Effector memory CD4-positive, alpha-beta T cell (primary cell): Measurements from ENCODE around the gene EFNB1.

Experiments used
- DNase-seq, 3 donors: peaks; one replicate each; pipeline ENCODE4 v3.0.0-alpha.2; 2020
- H3K27ac ChIP-seq: 2 replicates; pipeline ENCODE4 v1.7.0; 2013; ENCODE audit warnings: mild to moderate bottlenecking, low read length, moderate library complexity; ENCODE audit not compliant: insufficient read depth, poor library complexity, severe bottlenecking
- H3K27me3 ChIP-seq: replicated peaks from 2 replicates; pipeline ENCODE4 v1.7.0; 2013; ENCODE audit warnings: mild to moderate bottlenecking, low read length; ENCODE audit not compliant: insufficient read depth, control insufficient read depth, poor library complexity, severe bottlenecking
- H3K36me3 ChIP-seq: 2 replicates; pipeline ENCODE4 v1.7.0; 2013; ENCODE audit warnings: mild to moderate bottlenecking, low read length, moderate library complexity; ENCODE audit not compliant: control insufficient read depth, insufficient read depth
- H3K4me1 ChIP-seq: 2 replicates; pipeline ENCODE4 v1.7.0; 2013; ENCODE audit warnings: low read length, mild to moderate bottlenecking; ENCODE audit not compliant: control insufficient read depth, insufficient read depth, poor library complexity, severe bottlenecking
- H3K4me3 ChIP-seq: 2 replicates; pipeline ENCODE4 v1.7.0; 2013; ENCODE audit warnings: low read length, low read depth, mild to moderate bottlenecking; ENCODE audit not compliant: insufficient read depth, poor library complexity, severe bottlenecking
- H3K9me3 ChIP-seq: 2 replicates; pipeline ENCODE4 v1.7.0; 2013; ENCODE audit warnings: mild to moderate bottlenecking, low read length, moderate library complexity; ENCODE audit not compliant: control insufficient read depth

The EFNB1 gene

DNA sequence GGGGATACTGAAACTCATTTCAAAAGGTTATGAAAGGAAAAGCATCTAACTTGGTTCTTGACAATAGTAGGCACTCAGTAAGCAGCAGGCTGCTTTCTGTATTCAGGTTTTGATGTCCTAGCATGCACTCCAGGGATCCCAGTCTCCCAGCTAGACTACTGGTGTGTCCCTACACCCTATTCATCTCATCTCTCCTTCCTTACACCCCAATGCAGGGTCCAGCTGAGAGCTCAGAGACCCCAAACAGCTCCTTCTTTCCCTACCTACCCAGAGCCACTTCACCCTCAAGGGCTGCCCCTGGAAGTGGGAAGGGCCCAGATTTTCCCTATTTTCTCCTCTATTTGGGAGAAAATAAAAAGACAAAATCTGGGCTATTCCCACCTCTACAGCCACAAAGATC lies 1.6 kb upstream of the EFNB1 start:
- Histone ChIP-seq H3K27ac (no peak overlapping the region), H3K4me1 (peaks cover 9% of the 10 kb centered on the region), H3K27me3 (no peaks in the 10 kb centered on the region), H3K36me3 (no peaks in the 10 kb centered on the region), H3K4me3 (no peak overlapping the region), H3K9me3 (no peaks in the 10 kb centered on the region)
- no peak for DNase-seq

DNA sequence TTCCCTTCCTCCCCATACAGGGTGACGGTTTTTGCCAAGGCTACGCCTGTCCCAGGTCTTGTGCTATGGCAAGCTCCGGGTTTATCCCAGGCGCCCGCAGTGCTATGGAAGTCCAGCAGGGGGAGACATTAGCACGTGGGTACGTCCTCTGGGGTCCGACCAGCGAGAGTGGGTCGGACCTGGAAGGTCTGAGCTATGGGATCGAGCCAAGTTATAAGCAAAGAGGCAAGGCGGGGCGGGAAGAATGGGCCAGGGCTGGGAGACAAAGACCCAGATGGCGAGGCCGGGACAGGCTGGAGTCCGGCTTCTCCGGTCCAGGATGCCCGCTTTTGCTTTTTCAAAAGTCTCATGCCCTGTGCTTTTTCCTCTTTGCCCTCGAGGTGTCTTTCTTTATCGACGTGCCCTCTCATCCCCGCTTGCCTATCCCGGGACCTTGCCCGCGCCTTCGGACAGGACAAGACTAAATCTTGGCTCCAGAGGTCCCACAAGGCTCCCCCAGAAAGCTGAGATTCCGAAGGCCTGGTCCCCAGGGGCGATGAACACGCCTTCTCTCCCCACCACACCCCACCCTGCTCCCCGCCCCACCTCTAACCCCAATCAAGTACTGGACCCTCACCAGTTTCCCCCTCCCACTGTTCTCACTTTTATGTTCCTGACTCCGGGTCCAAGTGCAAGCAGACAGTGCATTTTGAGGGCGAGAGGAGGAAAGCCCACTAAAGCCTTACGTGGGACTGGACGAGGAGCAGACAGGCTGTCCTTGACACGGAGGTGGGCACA lies 785 bp upstream of the EFNB1 start:
- Histone ChIP-seq H3K9me3 (no peaks in the 10 kb centered on the region), H3K27ac (no peak overlapping the region), H3K4me3 (peak overlapping the region; percentile 74), H3K27me3 (no peaks in the 10 kb centered on the region), H3K36me3 (no peaks in the 10 kb centered on the region), H3K4me1 (peaks cover 9% of the 10 kb centered on the region)
- DNase-seq = peak; percentile 44 to 60 (median 55)

DNA sequence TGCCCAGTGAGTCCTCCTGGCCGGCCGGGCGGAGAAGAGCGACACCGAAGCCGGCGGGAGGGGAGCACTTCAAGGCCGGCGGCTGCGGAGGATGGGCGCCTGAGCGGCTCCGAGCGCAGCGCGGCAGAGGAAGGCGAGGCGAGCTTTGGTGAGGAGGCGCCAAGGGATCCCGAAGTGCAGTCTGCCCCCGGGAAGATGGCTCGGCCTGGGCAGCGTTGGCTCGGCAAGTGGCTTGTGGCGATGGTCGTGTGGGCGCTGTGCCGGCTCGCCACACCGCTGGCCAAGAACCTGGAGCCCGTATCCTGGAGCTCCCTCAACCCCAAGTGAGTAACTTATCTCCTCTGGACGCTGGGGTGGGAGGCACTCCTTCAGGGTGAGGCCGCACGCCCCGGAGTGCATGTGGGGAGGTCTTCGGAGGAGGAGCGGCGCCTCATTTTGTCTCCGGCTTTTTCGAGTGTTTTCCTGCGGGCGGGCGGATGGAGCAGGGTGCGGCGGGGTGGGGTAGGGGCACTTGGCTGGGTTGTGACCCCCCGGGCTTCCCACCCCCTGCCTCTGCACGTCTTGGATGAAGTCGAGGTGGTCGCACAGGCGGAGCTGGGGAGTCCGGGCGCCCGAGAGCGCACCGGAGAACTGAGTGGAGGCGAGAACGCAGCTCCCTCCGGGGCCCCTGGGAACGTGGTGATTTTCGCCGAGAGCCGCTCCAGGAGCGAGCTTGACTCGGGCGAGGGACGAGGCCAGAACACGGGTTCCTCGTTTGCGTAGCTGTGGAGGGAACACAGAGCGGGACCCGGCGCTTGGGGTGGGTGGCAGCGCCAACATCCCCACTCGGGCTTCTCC lies 979 bp downstream of the EFNB1 start:
- DNase-seq = no peak
- no peak overlapping the region for H3K27ac ChIP-seq

DNA sequence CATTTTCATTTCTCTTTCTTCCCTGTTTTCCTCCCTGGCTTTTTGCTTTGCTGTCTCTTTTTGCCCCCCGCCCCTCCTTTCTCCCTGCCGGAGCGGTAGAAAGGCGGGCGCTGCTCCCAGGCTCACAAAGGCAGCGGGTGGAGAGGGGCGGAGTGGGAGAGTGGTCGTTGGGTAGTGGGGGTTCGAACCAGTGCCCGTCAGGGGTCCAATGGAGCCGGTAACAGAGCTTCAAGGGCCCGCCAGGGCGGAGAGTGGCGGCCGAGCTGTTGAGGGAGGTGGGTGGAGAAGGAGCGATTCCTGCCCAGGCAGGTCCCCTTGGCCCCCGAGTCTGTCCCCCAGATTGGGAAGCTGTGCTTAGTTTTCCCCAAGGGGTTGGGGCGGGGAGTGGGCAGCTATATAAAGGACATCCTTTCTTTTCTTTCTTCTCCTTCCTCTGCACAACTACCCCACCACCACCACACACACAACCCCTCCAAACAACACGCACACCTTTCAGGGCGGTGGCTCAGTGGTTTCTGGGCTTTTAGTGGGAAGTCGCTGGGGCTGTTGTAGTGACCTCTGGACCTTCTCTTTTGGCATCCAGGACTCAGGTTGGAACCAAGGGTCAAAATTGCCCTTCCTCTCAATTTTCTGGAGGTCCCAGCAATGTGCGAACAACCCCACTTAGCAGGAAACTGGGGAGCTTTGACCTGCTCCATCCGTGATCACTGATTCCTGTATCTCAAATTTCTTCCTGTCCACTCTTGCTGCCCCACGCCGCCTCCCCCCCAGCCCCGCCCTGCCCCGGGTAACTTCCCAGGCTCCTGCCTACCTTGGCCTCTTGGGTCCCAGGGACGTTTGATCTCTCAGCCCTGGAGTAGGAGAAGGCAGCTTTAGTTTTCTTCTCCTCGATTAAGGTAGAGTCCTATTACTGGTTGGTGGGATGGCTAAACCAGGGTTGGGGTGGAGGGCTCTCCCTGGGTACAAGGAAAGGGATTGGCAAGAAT lies 1.9 kb downstream of the EFNB1 start:
- peak overlapping the region; percentile 74 for H3K4me3 ChIP-seq
- DNase-seq = no peak
- peaks cover 9% of the 10 kb centered on the region for H3K4me1 ChIP-seq
- no peak overlapping the region for H3K27ac ChIP-seq
- no peaks in the 10 kb centered on the region for H3K27me3 ChIP-seq
- no peaks in the 10 kb centered on the region for H3K9me3 ChIP-seq
- H3K36me3 ChIP-seq = no peaks in the 10 kb centered on the region

More for the DNA sequence above, 979 bp downstream of the EFNB1 start:
- Histone ChIP-seq H3K4me3 (peak overlapping the region; percentile 74), H3K27me3 (no peaks in the 10 kb centered on the region), H3K9me3 (no peaks in the 10 kb centered on the region), H3K4me1 (peaks cover 9% of the 10 kb centered on the region), H3K36me3 (no peaks in the 10 kb centered on the region)

DNA sequence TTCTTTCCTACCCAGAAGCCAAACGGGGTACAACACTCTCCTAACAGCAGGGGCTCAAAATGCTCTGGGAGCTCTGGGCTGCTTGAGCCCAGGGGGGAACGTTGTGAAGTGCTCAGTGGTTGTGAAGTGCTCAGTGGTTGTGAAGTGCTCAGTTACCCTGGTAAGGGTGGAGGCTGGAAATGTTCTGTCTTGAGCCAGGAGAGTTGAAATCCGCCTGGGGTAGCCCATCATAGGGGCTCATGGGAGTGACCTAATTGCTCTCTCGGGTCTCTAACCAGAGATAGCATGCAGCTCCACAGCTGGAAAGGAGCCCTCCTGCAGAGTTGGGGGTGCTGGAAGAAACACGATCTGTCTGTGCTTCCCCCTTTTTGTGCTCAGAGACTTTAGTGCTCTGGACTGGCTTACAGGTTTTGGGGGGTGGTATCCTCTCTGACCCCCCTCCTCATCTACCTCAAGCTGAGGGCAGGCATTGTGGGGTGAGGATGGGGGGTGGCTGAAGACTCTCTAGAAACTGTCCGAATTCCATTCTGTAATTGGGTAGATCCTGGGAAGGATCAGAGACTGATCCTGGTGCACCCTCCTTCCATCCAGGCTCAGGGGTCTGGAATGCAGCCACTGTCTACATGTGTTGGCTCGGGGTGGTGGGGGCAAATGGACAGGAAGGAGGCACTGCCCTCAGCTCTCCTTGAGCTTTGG lies 2.7 kb downstream of the EFNB1 start:
- H3K27ac ChIP-seq = no peak overlapping the region
- no peaks in the 10 kb centered on the region for H3K9me3 ChIP-seq
- H3K4me1 ChIP-seq = peaks cover 9% of the 10 kb centered on the region
- H3K36me3 ChIP-seq = no peaks in the 10 kb centered on the region
- H3K27me3 ChIP-seq = no peaks in the 10 kb centered on the region
- DNase-seq = no peak
- no peak overlapping the region for H3K4me3 ChIP-seq

DNA sequence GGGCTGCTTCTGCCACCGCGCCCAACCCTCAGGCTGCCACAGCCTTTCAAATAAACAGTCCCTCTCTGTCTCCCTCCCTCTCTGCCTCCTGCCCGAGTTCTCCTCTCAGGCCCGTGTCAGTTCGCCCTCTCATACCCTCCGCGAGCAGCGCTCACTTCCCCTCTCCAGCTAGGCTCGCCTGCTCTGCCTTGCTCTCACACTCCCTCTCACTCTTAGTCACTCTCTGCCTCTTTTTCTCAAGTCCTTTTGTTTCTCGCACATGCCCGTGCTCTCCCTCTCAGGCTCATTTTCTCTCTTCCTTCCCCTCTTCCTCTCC lies 3.2 kb downstream of the EFNB1 start:
- no peak for DNase-seq
- no peaks in the 10 kb centered on the region for H3K9me3 ChIP-seq
- H3K4me3 ChIP-seq = no peak overlapping the region
- no peaks in the 10 kb centered on the region for H3K36me3 ChIP-seq
- H3K27me3 ChIP-seq = no peaks in the 10 kb centered on the region
- no peak overlapping the region for H3K27ac ChIP-seq
- peaks cover 9% of the 10 kb centered on the region for H3K4me1 ChIP-seq

DNA sequence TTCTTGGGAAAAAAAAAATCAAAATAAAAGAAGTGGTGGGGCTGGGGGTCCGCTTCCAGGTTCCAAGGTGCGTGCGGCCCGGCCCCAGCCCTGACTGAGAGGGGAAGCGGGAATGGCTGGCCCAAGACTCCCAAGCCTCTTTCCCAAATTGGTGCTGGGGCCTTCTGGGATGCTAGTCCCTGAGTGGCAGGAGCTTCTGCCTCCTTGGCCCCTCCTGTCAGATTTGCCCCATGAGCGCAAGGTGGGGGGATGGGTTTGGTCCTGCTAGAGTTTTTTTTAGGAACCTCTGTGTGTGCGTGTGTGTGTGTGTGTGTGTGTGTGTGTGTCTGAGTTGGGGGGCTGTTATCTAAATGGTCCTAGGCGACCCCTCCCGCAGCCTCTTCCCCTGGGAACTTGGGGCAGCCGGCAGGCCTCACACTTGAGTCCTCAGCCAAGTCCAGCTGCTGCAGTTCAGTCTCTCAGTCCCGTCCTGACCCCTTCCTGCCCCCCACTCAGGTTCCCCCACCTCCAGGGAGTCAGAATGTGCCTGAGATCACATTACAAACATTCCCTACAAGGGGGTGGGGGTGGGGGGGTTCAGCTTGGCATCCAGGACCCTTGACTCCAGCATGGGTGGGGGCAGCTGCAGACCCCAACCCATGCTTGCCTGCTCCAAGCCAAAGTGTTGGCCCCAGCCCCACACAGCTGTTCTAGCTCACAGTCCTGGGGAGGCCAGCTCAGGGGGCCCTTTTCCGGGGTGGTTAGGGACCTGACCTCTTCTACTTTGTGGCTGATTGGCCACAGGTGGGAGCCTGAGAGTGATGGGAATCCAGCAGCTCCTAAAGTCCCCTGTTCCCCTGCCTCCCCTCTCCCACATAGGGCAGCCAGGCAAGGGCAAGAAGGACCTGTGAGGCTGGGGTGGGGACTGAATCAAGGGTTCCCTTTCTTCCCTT lies 4.0 kb downstream of the EFNB1 start:
- H3K27ac ChIP-seq = no peak overlapping the region
- peaks cover 9% of the 10 kb centered on the region for H3K4me1 ChIP-seq
- H3K27me3 ChIP-seq = no peaks in the 10 kb centered on the region
- no peak for DNase-seq
- H3K9me3 ChIP-seq = no peaks in the 10 kb centered on the region
- H3K36me3 ChIP-seq = no peaks in the 10 kb centered on the region
- no peak overlapping the region for H3K4me3 ChIP-seq

DNA sequence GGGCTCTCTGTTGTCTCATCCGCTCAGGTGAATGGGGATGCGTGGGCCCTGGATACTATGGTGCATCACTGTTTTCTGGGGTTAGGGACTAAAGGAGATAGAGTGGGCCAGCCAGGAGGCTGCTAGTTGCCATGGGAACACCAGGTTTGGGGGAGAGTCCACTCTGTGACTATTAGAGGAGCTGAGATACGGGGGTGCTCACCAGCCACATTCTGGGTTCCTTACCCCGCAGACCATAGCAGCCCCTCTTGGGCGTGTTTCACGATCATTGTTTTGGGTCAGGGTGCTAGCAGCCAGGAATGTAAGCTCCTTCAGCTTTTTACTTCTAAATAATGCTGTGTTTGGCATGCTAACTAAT lies 4.6 kb downstream of the EFNB1 start:
- H3K27ac ChIP-seq = no peak overlapping the region
- peaks cover 9% of the 10 kb centered on the region for H3K4me1 ChIP-seq
- H3K4me3 ChIP-seq = no peak overlapping the region
- no peaks in the 10 kb centered on the region for H3K9me3 ChIP-seq
- no peaks in the 10 kb centered on the region for H3K27me3 ChIP-seq
- no peaks in the 10 kb centered on the region for H3K36me3 ChIP-seq
- no peak for DNase-seq
